Ovary (tissue), 9 donors: ENCODE measurements around the gene CAPN14. TPM values are rescaled to one million over a fixed set of nuclear protein-coding genes. Genes with fewer than 3 reads are reported as not detected.

ENCODE experiments used
- DNase-seq, 5 donors: peaks; one replicate each; pipeline ENCODE4 v3.0.0-alpha.2; 2019 to 2020
- H3K27ac ChIP-seq, 2 donors: fragments of 200-600 bp; one replicate each; pipeline versions ENCODE4 v1.5.1 to v1.8.0; 2019 to 2022
- H3K27me3 ChIP-seq: fragments of 200-600 bp; one replicate; pipeline ENCODE4 v1.8.0; 2022
- H3K36me3 ChIP-seq: fragments of 200-600 bp; sonication (generic); one replicate; pipeline ENCODE4 v1.5.1; 2019
- H3K4me1 ChIP-seq: one replicate; pipeline ENCODE4 v1.8.1; 2013; ENCODE audit warnings: mild to moderate bottlenecking, moderate library complexity; ENCODE audit not compliant: insufficient read depth
- H3K4me3 ChIP-seq: fragments of 200-600 bp; sonication (generic); one replicate; pipeline ENCODE4 v1.5.1; 2017
- H3K9me3 ChIP-seq, 2 donors: fragments of 200-600 bp in 1 of 2; sonication (generic) in 1 of 2; one replicate each; pipeline versions ENCODE4 v1.5.1 to v1.8.1; 2013 to 2019; ENCODE audit warnings: mild to moderate bottlenecking in 1 of 2, moderate library complexity in 1 of 2
- CTCF ChIP-seq, 3 donors: fragments of 450-650 bp in 2 of 3; fragments of 200-600 bp in 1 of 3; IDR thresholded peaks; one replicate each; pipeline versions ENCODE4 v1.5.1 to v1.8.0; 2016 to 2022; ENCODE audit warnings: antibody characterized with exemption in 3 of 3, mild to moderate bottlenecking in 1 of 3
- EP300 ChIP-seq: sonication (generic); formaldehyde crosslinking; IDR thresholded peaks from one replicate; pipeline ENCODE4 v1.6.1; 2017; ENCODE audit warnings: antibody characterized with exemption
- POLR2A ChIP-seq: fragments of 450-650 bp; IDR thresholded peaks from one replicate; pipeline ENCODE4 v1.6.1; 2017; ENCODE audit warnings: antibody characterized with exemption, mild to moderate bottlenecking, moderate library complexity
- WGBS, 3 donors: extraction: QIAGEN DNeasy Blood & Tissue Kit in 1 of 3; methylation state at CpG; one replicate each; pipeline versions ENCODE4 v1.1.5 to v1.1.7; 2013 to 2017; 5-methylcytosine and 5-hydroxymethylcytosine counted together
- intact Hi-C, 4 donors: fragments of 100-400 bp; cut with DNase I; formaldehyde crosslinking; loops; one replicate each; pipeline versions ENCODE4 v1.11.0 to v1.15.1; 2022 to 2023
- polyA plus RNA-seq, 2 donors: library from polyadenylated mRNA; stranded (reverse); fragments of 200-250 nt in 1 of 2; fragments of 350-450 nt in 1 of 2; fragmentation: Illumina TruSeq in 1 of 2; extraction: RNeasy Lipid Tissue Mini Kit (QIAGEN cat#74804) in 1 of 2; gene quantifications; one replicate each; pipeline ENCODE4 v1.2.3, GENCODE V29; 2013 to 2014
- total RNA-seq, 7 donors: library from RNA; depleted of rRNA in 2 of 7; stranded (reverse); fragments of >200 nt in 2 of 7; fragmentation: NEBNext Ultra II Directional in 3 of 7; extraction: Animal tissue kit (Norgen Biotek cat#: 25700) in 3 of 7; gene quantifications; one replicate each; pipeline versions ENCODE4 v1.1.0 to v1.2.4, GENCODE V29; 2016 to 2023
- donor health status: DM: no; HTN: no; CAD: no; lungs with moderate emphysema.
- donor health status: DM: no; HTN: no; CAD: no.
- donor health status: Bipolar disorder and iron deficiency.
- donor health status: DM: yes; HTN: yes; CAD: no.
- donor health status: DM: no; HTN: no; CAD: no.
- donor health status: DM: yes; HTN: yes; CAD: no.

The CAPN14 gene
- total and polyA plus RNA-seq, 9 donors = 0.05 to 0.23 (median 0.05) TPM; not detected in 2

GRCh38 chr2:31241625-31242270, 24.4 kb upstream of the CAPN14 start:
- H3K4me3 ChIP-seq = no peak overlapping the region
- TF ChIP-seq POLR2A (no peak), CTCF (IDR thresholded peaks at IDR 0.05) (no peak), EP300 (no peak)
- 71 to 79% (median 74%) methylated on average over 10 of the region's 10 CpGs for WGBS, 3 donors
- H3K9me3 ChIP-seq = no peaks in the 10 kb centered on the region
- DNase-seq = no peak
- no peaks in the 10 kb centered on the region for H3K36me3 ChIP-seq
- intact Hi-C loops = no loop called here
- H3K27me3 ChIP-seq = no peaks in the 10 kb centered on the region
- H3K4me1 ChIP-seq = peaks cover 1% of the 10 kb centered on the region
- H3K27ac ChIP-seq = no peak overlapping the region

DNA sequence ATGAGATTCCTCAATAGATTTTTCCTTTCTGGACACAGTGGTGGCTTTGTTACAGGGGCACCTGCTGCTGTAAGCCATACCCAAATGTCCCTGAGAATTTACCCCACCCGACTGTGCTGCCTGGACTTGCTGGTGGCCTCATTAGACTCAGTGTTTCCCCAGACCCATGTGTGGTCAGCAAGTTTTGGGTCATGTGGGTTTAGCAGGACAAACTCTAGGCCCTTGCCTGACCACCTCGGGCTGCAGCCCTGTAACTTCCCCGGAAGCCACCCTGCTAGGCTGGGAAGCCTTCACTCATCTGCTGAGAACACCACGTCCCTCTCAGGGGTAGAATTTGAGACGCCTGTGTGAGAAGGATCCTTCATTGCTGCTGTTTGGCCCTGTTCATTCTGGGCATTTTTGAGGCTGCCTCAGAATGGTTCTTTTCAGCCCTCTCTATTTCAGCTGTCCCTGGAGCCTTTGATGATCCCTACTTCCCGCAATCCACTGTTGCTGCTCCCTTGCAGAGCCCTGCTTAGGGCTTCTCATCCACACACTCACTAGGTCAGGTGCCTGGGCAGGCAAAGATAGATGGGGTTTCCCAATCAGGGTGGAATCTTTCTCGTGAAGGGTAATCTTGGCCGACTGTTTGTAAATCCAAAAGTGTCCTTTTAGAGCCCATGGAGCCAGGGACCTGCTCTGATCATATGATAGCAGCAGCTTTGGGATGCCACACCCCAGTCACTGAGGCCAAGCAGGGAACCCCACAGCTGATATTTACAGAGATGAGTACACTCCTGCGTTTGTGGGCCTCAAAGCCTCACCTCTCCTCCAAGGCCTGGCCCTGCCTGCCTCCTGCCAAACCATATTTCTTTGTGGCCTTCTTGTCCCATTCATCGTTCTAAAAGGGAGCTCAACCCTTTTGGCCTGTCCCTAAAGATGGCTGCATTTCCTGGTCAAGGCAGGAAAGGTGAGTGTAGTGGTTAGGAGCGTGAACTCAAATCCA, 23.4 kb upstream of the CAPN14 start:
- Histone ChIP-seq H3K27ac (no peak overlapping the region), H3K4me1 (peaks cover 1% of the 10 kb centered on the region), H3K36me3 (no peaks in the 10 kb centered on the region), H3K27me3 (no peaks in the 10 kb centered on the region), H3K4me3 (no peak overlapping the region), H3K9me3 (no peaks in the 10 kb centered on the region)
- 78 to 89% (median 81%) methylated on average over 11 of the region's 11 CpGs for WGBS, 3 donors
- intact Hi-C loops = no loop called here
- TF ChIP-seq EP300 (no peak), POLR2A (no peak), CTCF (IDR thresholded peaks at IDR 0.05) (no peak)
- DNase-seq = no peak

- 63 to 73% (median 73%) methylated on average over 22 of the region's 22 CpGs for WGBS, 3 donors
- Histone ChIP-seq H3K27ac (peak overlapping the region in 1 of 2 donors; percentile 12), H3K27me3 (no peaks in the 10 kb centered on the region), H3K36me3 (no peaks in the 10 kb centered on the region), H3K9me3 (no peaks in the 10 kb centered on the region), H3K4me1 (peaks cover 2% of the 10 kb centered on the region), H3K4me3 (no peak overlapping the region)
- no peak for DNase-seq
- intact Hi-C loops = loop anchor here in 1 of 4 donors (5.0 to 10.0 kb wide), 2 partner anchors 95 to 1962 kb away; no protein-coding TSS in a partner anchor
- no peak for TF ChIP-seq CTCF (IDR thresholded peaks at IDR 0.05)
- TF ChIP-seq EP300 = no peak
- TF ChIP-seq POLR2A = no peak
Measured at GRCh38 chr2:31239593-31240177, 22.4 kb upstream of the CAPN14 start.

GRCh38 chr2:31238906-31239592, 21.7 kb upstream of the CAPN14 start:
- DNase-seq = no peak
- H3K27ac ChIP-seq = peak overlapping the region in 1 of 2 donors; percentile 12

More at GRCh38 chr2:31238906-31239592, 21.7 kb upstream of the CAPN14 start:
- no peak overlapping the region for H3K4me3 ChIP-seq
- no peaks in the 10 kb centered on the region for H3K9me3 ChIP-seq
- no peak for TF ChIP-seq EP300
- TF ChIP-seq CTCF (IDR thresholded peaks at IDR 0.05) = no peak
- no peak for TF ChIP-seq POLR2A
- 75 to 90% (median 82%) methylated on average over 13 of the region's 13 CpGs for WGBS, 3 donors
- no peaks in the 10 kb centered on the region for H3K36me3 ChIP-seq
- intact Hi-C loops = loop anchor here in 1 of 4 donors (5.0 to 10.0 kb wide), 2 partner anchors 96 to 1962 kb away; no protein-coding TSS in a partner anchor
- peaks cover 4% of the 10 kb centered on the region for H3K4me1 ChIP-seq
- no peaks in the 10 kb centered on the region for H3K27me3 ChIP-seq
